ENCODE measurements around the gene NGFR.
A peak's percentile ranks its signal among the peaks of the same experiment; 100 is the strongest.

Gene NGFR

DNA sequence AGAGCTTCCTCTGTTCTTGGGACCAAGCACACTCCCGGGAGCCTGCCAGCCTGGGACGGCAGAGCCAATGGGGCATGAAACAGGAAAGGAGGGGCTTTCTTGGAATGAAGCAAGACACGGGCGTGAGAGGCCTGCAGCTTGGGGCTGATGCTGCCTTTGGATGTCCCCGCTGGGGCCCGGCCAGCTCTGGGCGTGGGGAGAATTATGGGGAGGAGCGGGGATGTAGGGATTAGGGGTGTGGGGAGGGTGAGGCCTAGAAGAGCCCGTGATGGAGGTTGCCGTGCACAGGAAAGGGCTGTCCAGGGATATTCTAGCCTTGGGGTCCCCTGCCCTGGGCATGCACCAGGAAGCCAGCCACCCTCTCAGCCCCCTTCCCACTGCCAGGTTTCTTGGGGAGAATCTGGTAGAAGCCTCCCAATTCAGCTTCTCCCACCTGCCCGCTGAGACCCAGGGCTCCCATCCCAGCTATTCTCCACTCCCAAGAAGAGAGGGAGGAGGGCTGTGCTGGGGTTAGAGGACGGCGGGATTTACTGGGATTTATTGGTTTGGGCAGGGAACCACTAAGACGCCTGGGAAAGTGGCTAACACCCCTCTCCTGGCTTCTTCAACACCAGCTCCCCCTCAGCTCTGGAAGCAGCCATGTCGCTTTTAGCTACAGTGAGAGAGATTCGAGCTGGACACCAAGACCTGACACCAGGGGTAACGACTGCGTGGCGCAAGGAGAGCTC lies 60.6 kb downstream of the NGFR start:
- Mint-ChIP-seq H3K9me3 (no peaks in the 10 kb centered on the region), H3K27me3 (ENCODE audit: low read depth) (peaks cover 14% of the 10 kb centered on the region), H3K27ac (no peak overlapping the region), H3K4me1 (ENCODE audit: low read depth) (peaks cover 4% of the 10 kb centered on the region), H3K36me3 (ENCODE audit: low read depth) (no peaks in the 10 kb centered on the region), H3K4me3 (no peak overlapping the region)
- no peak for DNase-seq (ENCODE audit: low spot score)

GRCh38 chr17:49556223-49556943 lies 61.3 kb downstream of the NGFR start:
- Mint-ChIP-seq H3K4me1 (ENCODE audit: low read depth) (peaks cover 4% of the 10 kb centered on the region), H3K27me3 (ENCODE audit: low read depth) (peaks cover 17% of the 10 kb centered on the region), H3K36me3 (ENCODE audit: low read depth) (no peaks in the 10 kb centered on the region), H3K9me3 (no peaks in the 10 kb centered on the region), H3K4me3 (no peak overlapping the region), H3K27ac (no peak overlapping the region)
- DNase-seq (ENCODE audit: low spot score), result peak; percentile 77

GRCh38 chr17:49557312-49558024 lies 62.4 kb downstream of the NGFR start:
- Mint-ChIP-seq H3K4me3 (no peak overlapping the region), H3K9me3 (no peaks in the 10 kb centered on the region), H3K36me3 (ENCODE audit: low read depth) (no peaks in the 10 kb centered on the region), H3K4me1 (ENCODE audit: low read depth) (peaks cover 4% of the 10 kb centered on the region), H3K27me3 (ENCODE audit: low read depth) (peaks cover 17% of the 10 kb centered on the region), H3K27ac (no peak overlapping the region)
- peak; percentile 30 for DNase-seq (ENCODE audit: low spot score)

Measured in T-helper 2 cell treated with Interferon-gamma antibody and Interleukin-4, amounts not matched to agents 5 μg/mL and 100 μg/mL, for 36 hours (primary cell).